ENCODE data around the gene APBA2. TPM values are rescaled to one million over a fixed set of nuclear protein-coding genes. Genes with fewer than 3 reads are reported as not detected.
"Not testable (repeated sequence)": the region's sequence is repeated elsewhere in the genome, so short reads cannot be mapped to it uniquely, and the experiment has no call there.

The APBA2 gene
- total RNA-seq, 4 donors from 2014 or later, result 3.3 to 5.4 (median 4.5) TPM

DNA sequence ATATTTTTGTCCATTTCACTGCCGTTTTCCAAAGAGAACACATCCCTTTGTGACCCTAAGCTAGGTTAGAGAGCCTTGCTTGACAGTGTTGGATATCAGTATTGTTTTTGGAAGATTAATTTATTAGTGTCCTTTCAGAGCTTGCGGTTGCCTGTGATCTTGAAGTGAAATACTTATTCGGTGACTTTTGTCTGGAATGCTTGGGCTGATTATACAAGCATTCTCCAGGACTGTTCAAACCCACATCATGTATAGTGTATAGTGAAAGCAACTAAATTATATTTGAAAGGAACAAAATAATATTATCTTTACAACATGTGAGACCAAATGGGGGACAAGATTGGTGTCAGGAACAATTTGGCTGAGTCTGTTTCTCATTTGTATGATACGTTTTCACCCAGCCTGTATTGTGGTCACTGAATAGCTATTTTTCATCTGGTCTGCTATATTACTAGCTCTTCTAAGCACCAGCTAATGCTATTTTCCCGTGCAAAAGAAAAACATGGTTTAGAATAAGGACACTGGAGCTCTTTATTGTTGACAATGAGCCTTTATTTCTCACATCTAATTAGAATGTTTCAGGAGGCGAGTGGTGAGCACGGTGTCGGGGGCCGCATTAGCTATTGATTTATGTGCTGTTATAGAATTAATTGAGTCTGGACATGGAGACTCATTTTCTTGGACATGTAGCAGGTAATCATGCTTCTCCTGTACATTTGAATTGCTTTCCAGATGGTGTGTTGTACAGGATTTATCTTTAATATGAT is 158.1 kb downstream of the APBA2 start:
- WGBS, 2 donors, result 32 to 44% methylated on average over 9 of the region's 9 CpGs
- DNase-seq (ENCODE audit: low spot score in 2 of 2), result no peak

DNA sequence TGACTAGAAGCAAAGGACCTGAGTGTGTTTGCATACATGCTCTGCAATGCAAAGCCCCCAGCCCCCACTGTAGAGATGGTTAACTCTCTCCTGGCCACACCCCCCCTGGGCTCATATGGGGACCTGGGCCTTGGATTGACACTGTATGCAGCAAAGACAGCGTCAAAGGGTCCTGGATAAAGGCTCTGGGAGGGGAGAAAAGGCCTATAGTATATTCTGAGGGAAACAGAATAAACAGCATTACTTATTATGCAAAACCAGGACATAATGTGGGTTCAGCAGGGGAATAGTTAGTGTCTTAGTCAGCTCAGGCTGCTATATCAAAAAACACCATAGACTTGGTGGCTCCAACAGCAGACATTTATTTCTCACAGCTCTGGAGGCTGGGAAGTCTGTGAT is 158.7 kb downstream of the APBA2 start:
- Histone ChIP-seq H3K9me3 (no peaks in the 10 kb centered on the region), H3K4me3 (no peak overlapping the region), H3K27me3 (no peaks in the 10 kb centered on the region), H3K4me1 (peaks cover 0 to 5% (median 0%) of the 10 kb centered on the region in 4 donors), H3K36me3 (no peaks in the 10 kb centered on the region), H3K27ac (no peak overlapping the region)
- DNase-seq (ENCODE audit: low spot score in 2 of 2), result no peak
- 25 to 42% methylated on average over 1 of the region's 1 CpG for WGBS, 2 donors
- TF ChIP-seq, protein P1, sequence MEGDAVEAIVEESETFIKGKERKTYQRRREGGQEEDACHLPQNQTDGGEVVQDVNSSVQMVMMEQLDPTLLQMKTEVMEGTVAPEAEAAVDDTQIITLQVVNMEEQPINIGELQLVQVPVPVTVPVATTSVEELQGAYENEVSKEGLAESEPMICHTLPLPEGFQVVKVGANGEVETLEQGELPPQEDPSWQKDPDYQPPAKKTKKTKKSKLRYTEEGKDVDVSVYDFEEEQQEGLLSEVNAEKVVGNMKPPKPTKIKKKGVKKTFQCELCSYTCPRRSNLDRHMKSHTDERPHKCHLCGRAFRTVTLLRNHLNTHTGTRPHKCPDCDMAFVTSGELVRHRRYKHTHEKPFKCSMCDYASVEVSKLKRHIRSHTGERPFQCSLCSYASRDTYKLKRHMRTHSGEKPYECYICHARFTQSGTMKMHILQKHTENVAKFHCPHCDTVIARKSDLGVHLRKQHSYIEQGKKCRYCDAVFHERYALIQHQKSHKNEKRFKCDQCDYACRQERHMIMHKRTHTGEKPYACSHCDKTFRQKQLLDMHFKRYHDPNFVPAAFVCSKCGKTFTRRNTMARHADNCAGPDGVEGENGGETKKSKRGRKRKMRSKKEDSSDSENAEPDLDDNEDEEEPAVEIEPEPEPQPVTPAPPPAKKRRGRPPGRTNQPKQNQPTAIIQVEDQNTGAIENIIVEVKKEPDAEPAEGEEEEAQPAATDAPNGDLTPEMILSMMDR (IDR thresholded peaks at IDR 0.05), result no peak
- TF ChIP-seq POLR2A (IDR thresholded peaks at IDR 0.05) (no peak), EP300 (IDR thresholded peaks at IDR 0.05) (no peak)

More for the DNA sequence above, 158.1 kb downstream of the APBA2 start:
- Histone ChIP-seq H3K27me3 (no peaks in the 10 kb centered on the region), H3K4me3 (no peak overlapping the region), H3K4me1 (peaks cover 0 to 5% (median 0%) of the 10 kb centered on the region in 4 donors), H3K9me3 (no peaks in the 10 kb centered on the region), H3K36me3 (no peaks in the 10 kb centered on the region), H3K27ac (no peak overlapping the region)
- no peak for TF ChIP-seq EP300 (IDR thresholded peaks at IDR 0.05)
- TF ChIP-seq, protein P1 (IDR thresholded peaks at IDR 0.05), result no peak
- TF ChIP-seq POLR2A (IDR thresholded peaks at IDR 0.05), result no peak

DNA sequence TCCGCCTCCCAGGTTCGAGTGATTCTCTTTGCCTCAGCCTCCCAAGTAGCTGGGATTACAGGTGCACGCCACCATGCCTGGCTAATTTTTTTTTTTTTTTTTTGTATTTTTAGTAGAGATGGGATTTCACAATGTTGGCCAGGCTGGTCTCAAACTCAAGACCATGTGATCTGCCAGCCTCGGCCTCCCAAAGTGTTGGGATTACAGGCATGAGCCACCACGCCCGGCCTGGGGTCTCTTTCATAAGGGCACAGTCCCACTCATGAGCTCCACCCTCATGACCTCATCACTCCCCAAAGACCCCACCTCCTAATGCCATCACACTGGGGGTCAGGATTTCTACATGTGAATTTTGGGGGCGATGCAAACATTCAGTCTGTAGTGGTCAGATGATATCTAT is 159.4 kb downstream of the APBA2 start:
- H3K4me3 ChIP-seq; H3K27ac ChIP-seq; H3K27me3 ChIP-seq; H3K36me3 ChIP-seq; H3K9me3 ChIP-seq; DNase-seq (ENCODE audit: low spot score in 2 of 2); H3K4me1 ChIP-seq: not testable (repeated sequence)
- 92 to 98% methylated on average over 7 of the region's 7 CpGs for WGBS, 2 donors

DNA sequence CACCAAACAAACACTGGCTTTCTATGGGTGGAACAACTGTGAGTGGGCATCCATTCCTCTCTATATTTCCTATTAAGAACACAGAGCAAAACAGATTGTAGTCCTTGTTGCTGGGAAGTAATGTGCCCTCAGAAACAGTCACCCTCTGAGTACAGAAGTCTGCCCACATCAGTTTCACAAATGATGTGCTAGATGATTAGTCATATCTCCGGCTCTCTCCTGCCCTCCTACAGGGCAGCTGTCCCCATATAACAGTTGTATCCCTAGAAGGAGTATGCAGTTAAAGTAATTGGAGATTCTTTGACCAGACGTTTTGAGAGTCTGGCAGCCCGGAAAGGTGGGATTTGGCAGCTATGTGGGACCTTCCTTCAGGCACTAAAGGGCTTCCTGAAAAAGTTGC is 159.9 kb downstream of the APBA2 start:
- Histone ChIP-seq H3K27ac (no peak overlapping the region), H3K4me3 (no peak overlapping the region), H3K27me3 (no peaks in the 10 kb centered on the region), H3K9me3 (no peaks in the 10 kb centered on the region), H3K4me1 (peaks cover 0 to 5% (median 0%) of the 10 kb centered on the region in 4 donors), H3K36me3 (no peaks in the 10 kb centered on the region)
- no peak for DNase-seq (ENCODE audit: low spot score in 2 of 2)
- WGBS, 2 donors, result 55 to 61% methylated on average over 3 of the region's 3 CpGs
- TF ChIP-seq POLR2A (IDR thresholded peaks at IDR 0.05) (no peak), EP300 (IDR thresholded peaks at IDR 0.05) (no peak)
- TF ChIP-seq, protein P1 (IDR thresholded peaks at IDR 0.05), result no peak

DNA sequence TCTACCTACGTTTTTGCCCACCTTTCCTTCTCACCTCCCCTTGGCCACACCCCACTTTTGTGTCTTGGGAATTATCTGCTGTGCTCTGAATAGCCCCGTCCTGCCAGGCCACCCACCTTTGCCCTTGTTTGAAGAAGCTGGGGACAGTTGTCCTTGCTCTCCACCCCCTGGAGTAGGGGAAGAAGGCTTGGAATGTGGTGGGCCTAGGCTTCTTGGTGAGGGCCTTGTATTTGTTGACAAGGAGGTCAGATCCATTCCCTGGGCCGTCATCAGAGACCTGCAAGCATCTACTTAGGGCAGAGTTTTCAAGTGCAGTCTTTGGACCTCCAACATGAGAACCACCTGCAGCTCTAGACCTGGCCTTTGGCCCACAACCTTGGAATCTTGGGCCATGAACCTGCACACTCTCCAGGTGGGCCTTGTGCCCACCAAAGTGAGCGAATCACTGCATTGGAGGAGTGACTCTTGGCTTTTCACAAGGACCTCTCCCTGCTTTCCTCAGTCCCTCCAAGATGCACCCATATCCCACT is 160.6 kb downstream of the APBA2 start:
- Histone ChIP-seq H3K4me1 (peaks cover 0 to 5% (median 0%) of the 10 kb centered on the region in 4 donors), H3K36me3 (no peaks in the 10 kb centered on the region), H3K27me3 (no peaks in the 10 kb centered on the region), H3K27ac (no peak overlapping the region), H3K4me3 (no peak overlapping the region), H3K9me3 (no peaks in the 10 kb centered on the region)
- no peak for TF ChIP-seq EP300 (IDR thresholded peaks at IDR 0.05)
- TF ChIP-seq POLR2A (IDR thresholded peaks at IDR 0.05), result no peak
- TF ChIP-seq, protein P1 (IDR thresholded peaks at IDR 0.05), result no peak
- WGBS, 2 donors, result 73% methylated on average over 4 of the region's 4 CpGs
- DNase-seq (ENCODE audit: low spot score in 2 of 2), result no peak

All from tibial nerve (tissue), 4 donors.